ENCODE measurements around the gene ZFHX3. TPM values are rescaled to one million over a fixed set of nuclear protein-coding genes. Genes with fewer than 3 reads are reported as not detected.

Gene ZFHX3
- total RNA-seq, 1 experiment from 2014 or later = 1.5 TPM

GRCh38 chr16:73094371-73094770, 46.4 kb upstream of the ZFHX3 start:
- Mint-ChIP-seq H3K9me3 (no peaks in the 10 kb centered on the region), H3K27ac (no peak overlapping the region; a peak in 1 of 7 replicates), H3K27me3 (ENCODE audit: low read depth) (peaks cover 17% of the 10 kb centered on the region), H3K4me1 (peaks cover 0 to 5% of the 10 kb centered on the region in 2 experiments; a peak in 1 of 4 replicates), H3K4me3 (no peak overlapping the region), H3K36me3 (ENCODE audit: insufficient read depth in 1 of 3, low read depth in 3 of 3) (no peaks in the 10 kb centered on the region)
- H4K91ac ChIP-seq (ENCODE audit: insufficient read length, low read depth, low read length) = no peak overlapping the region
- no peak overlapping the region for H2BK20ac ChIP-seq (ENCODE audit: low read depth, low read length, poor library complexity, severe bottlenecking)
- no peaks in the 10 kb centered on the region for H4K20me1 ChIP-seq (ENCODE audit: control insufficient read depth, insufficient read depth, insufficient read length)
- H2BK12ac ChIP-seq (ENCODE audit: insufficient read length, low read depth, low read length) = no peak overlapping the region
- no peaks in the 10 kb centered on the region for H3K79me2 ChIP-seq (ENCODE audit: insufficient read depth, low read length)
- no peak overlapping the region for H3K14ac ChIP-seq (ENCODE audit: insufficient read depth, low read length)
- H3K18ac ChIP-seq (ENCODE audit: insufficient read length, low read depth, low read length) = no peak overlapping the region
- no peaks in the 10 kb centered on the region for H3K4me1 ChIP-seq (ENCODE audit: insufficient read depth, low read length)
- H3K79me1 ChIP-seq (ENCODE audit: insufficient read depth, low read depth, low read length, poor library complexity, severe bottlenecking) = no peaks in the 10 kb centered on the region
- H2AK5ac ChIP-seq (ENCODE audit: insufficient read length, low read length) = no peak overlapping the region
- H3K4ac ChIP-seq (ENCODE audit: low read depth, low read length) = no peak overlapping the region
- H3K4me2 ChIP-seq (ENCODE audit: insufficient read depth, insufficient read length, low read length) = no peak overlapping the region
- no peak overlapping the region for H2BK15ac ChIP-seq (ENCODE audit: low read depth, low read length)
- no peak for DNase-seq
- H3K9me3 ChIP-seq (ENCODE audit: control insufficient read depth, low read depth, low read length) = no peaks in the 10 kb centered on the region
- no peak overlapping the region for H2BK120ac ChIP-seq (ENCODE audit: low read depth, low read length, poor library complexity, severe bottlenecking)
- H4K5ac ChIP-seq (ENCODE audit: insufficient read length, low read depth, low read length) = no peak overlapping the region
- no peaks in the 10 kb centered on the region for H3K23me2 ChIP-seq (ENCODE audit: insufficient read length, low read depth, low read length, poor library complexity, severe bottlenecking)
- no peak overlapping the region for H3K23ac ChIP-seq (ENCODE audit: insufficient read length, low read depth, low read length)
- H2AFZ ChIP-seq (ENCODE audit: low read length) = no peak overlapping the region
- no peak overlapping the region for H4K8ac ChIP-seq (replicated peaks; ENCODE audit: insufficient read length, low read depth, low read length)
- no peak for TF ChIP-seq CTCF (conservative IDR thresholded peaks at IDR 0.05)
- WGBS (ENCODE audit: extremely low coverage, insufficient read length, low lambda C conversion rate) = no CpG with 5 or more reads among the region's 6 CpGs
- no peaks in the 10 kb centered on the region for H3K27me3 ChIP-seq (ENCODE audit: insufficient read depth, low read length)
- no peak overlapping the region for H3K9ac ChIP-seq (ENCODE audit: extremely low read depth, insufficient read length, low read length)
- no peak overlapping the region for H2BK5ac ChIP-seq (ENCODE audit: insufficient read length, low read length)
- no peak overlapping the region for H3K27ac ChIP-seq (ENCODE audit: insufficient read length, low read depth, low read length)
- no peak overlapping the region for H3K56ac ChIP-seq (ENCODE audit: insufficient read length, low read depth, low read length)
- no peak overlapping the region for H3T11ph ChIP-seq (ENCODE audit: low read length)

Measured in H9 (cell line).